CD4-positive, alpha-beta T cell treated with Interleukin-21 for 1 hour (primary cell): ENCODE results near the gene KLHDC7B.
A peak's percentile ranks its signal among the peaks of the same experiment; 100 is the strongest.

Experiments
- DNase-seq: peaks from one replicate; pipeline ENCODE4 v3.0.0-alpha.2; 2020

Gene KLHDC7B

DNA sequence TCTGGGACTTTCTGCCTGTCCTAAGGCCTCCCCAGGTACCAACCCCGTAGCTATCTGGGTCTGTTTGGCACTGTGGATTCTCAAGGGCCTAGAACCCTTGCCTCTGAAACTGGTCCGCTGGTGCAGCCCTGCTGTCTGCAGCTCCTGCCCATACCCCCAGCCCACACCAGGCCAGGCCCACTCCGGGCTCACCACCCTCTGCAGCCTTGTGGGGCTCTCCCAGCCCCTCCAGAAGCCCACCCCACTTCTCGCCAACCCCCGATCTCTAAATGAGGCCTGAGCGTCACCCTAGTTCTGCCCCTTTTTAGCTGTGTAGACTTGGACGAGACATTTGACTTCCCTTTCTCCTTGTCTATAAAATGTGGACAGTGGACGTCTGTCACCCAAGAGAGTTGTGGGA is 4.7 kb downstream of the KLHDC7B start:
- DNase-seq: no peak

GRCh38 chr22:50551160-50551752 is 5.6 kb downstream of the KLHDC7B start:
- no peak for DNase-seq

DNA sequence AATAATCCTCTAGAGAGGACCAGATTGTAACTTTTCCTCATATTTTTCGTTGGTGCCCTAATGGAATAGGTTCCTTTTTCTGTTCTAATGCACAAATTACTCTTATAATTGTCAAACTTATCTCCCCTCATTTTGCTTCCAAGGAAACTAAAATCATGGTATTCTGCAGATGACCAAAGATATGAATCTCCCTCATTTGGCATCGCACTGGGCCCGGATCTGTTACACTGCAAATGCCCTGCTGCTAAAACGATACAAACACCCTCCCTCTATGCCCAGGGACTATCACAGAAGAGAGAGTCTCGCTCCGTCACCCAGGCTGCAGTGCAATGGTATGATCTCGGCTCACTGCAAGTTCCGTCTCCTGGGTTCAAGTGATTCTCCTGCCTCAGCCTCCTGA is 7.6 kb downstream of the KLHDC7B start:
- no peak for DNase-seq

GRCh38 chr22:50556703-50557102 is 11.0 kb downstream of the KLHDC7B start:
- no peak for DNase-seq

DNA sequence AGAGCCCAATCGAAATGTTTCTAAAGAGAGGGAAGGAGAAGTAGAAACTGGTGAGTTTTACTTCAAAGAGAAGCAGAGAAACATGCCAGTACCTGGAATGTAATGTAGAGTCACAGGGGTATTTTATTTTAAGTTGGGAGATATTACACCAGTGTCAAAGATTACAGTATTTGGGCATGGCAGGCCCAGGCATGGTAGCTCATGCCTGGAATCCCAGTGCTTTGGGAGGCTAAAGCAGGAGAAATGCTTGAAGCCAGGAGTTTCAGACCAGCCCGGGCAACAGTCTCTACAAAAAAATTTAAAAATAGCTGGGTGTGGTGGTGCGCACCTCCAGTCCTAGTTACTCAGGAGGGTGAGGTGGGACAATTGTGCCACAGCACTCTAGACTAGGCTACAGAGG is 14.3 kb downstream of the KLHDC7B start:
- no peak for DNase-seq

- no peak for DNase-seq
These were observed 16.0 kb downstream of the KLHDC7B start for GRCh38 chr22:50561401-50562358.

DNA sequence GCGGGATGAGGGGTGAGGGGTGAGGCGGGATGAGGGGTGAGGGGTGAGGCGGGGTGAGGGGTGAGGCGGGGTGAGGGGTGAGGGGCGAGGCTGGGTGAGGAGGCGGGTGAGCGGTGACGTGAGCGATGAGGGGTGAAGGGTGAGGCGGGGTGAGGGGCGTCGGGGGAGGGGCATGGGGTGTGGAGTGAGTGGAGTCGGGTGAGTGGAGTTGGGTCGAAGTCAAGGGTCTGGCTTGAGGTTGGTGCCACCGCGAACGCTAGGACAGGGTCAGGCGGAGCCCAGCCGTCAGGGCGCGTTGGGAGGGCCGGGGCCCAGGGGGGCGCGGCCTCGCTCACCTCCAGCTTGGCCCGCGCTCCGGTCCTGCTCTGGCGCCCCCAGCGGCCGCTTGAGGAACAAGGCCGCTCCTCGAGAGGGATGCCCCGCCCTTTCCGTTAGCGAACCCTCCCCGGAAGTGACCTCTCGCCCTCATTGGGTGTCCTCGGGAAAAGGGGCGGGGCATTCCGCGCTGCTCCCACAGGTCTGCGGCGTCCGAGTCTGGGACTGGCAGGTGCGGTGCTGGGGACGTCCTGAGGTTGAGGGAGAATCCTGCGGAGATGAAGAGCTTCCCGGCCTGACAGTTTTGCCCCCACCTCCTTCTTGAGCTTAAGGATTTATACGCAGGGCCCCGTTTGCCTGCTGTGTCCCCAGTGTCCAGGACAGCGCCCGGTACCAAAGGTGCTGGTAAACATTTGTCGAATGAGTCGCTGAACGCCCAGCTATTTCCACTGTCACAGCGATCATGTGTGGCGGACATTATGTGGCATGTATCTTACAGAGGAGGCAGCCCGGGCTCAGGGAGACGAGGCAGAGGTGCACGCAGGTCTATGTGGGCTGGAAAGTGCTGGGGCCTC is 17.1 kb downstream of the KLHDC7B start, which contains the start of gene SYCE3:
TSS of gene SYCE3 (minus strand) at position 397 of the 890 bp plus-strand sequence. CDS start 6,514 bp downstream, outside the sequence.
- DNase-seq: peak; percentile 97

DNA sequence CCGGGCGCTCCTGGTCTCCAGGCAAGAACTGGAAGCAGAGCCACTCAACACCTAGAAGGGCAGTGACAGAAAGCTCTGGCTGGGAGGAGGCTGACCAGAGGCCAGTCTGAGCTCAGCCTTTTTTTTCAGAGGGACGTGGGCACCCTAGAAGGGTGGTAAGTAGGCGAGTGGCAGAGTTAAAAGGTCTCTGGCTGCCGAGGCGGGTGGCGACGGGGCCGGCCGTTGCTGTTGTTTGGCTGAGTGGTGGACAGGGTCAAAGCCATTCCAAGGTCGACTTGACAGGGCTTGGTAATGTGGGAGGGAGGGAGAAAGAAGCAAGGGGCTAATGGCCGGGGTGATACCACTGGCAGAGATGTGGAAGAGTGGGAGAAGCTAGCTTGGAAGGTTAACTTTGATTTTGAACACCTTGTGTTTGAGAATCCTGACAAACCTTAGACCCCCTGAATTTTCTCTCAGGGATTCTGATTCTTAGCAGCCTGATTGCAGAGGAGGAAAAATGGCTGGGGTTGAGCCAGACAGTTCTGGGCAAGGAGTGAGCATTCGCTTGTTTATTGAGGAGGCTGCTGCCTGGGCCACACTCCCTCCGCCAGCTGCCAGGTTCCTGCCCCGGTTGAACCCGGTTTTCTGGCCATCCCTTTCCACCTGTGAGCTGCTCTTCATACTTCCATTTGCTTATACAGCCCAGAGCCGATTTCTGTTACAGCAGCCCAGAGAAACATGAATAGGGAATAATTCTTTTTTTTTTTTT is 17.9 kb downstream of the KLHDC7B start:
- no peak for DNase-seq

- no peak for DNase-seq
These were observed 18.6 kb downstream of the KLHDC7B start for GRCh38 chr22:50564289-50564688.

GRCh38 chr22:50567721-50568252 is 22.1 kb downstream of the KLHDC7B start:
- no peak for DNase-seq

DNA sequence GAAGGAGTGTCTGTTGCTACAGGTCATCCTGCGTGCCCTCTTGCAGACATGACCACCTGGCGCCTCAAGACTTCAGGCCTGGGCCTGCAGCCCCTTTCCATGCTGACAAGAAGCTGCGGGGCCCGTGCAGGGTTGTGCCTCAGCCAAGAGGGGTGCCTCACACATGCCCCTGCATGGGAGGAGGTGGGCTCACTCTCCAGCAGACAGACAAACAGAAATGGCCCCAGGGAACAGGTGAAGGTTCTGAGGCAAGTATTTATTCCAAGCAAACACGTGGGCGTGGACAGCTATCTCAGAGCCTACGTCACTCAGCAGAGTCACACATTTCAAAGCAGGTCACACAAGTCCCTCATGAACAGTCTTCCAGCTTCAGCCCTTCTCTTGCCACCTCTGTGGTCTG is 22.9 kb downstream of the KLHDC7B start:
- no peak for DNase-seq

GRCh38 chr22:50569041-50569459 is 23.4 kb downstream of the KLHDC7B start:
- no peak for DNase-seq

DNA sequence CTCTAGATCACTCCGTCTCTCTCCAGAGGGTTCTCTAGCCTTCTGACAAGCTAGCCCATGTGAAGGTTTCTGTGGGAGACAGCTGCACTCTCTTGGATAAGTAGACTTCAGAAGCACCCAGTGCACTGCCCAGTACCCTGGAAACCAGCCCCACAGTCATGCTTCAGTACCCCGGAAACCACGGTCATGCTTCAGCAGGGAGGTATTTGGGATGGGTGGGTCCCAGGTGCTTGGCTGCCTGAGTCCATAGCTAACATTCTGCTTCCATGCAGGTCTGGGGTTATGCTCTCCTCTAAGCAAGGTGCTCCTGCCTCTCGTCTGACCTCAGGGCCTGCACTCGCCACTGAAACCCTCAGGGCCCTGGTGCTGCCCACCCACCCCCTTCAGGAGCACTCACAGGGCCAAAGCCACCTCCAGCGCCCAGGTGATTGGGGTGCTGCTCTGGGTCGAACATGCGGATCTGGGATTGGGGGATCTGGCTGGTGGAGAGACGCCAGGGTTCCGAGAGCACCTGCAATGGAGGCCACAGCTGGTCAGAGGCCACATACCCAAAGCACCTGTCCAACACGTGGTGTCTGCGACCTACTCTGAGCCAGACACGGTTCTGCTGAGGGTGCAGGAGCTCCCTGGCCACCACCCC is 24.3 kb downstream of the KLHDC7B start:
- DNase-seq: no peak

DNA sequence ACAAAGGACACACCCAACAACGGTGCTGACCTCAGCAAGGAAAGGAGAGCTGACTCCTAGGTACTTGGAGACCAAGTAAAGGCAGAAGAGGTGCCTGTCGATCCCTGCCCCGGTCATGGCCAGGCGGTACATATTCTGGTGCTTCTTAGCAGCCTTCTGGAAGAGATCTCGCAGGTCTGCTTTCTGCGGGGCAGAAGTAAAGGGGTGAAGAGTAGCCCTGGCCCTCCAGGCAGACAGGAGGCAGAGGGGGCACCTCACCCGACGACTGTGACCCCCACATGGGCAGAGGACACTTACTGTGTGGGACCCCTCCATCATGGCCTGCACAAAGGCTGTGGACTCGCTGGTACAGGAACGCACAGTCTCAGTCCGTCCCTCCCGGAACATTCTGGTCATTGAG is 25.2 kb downstream of the KLHDC7B start:
- DNase-seq: no peak

DNA sequence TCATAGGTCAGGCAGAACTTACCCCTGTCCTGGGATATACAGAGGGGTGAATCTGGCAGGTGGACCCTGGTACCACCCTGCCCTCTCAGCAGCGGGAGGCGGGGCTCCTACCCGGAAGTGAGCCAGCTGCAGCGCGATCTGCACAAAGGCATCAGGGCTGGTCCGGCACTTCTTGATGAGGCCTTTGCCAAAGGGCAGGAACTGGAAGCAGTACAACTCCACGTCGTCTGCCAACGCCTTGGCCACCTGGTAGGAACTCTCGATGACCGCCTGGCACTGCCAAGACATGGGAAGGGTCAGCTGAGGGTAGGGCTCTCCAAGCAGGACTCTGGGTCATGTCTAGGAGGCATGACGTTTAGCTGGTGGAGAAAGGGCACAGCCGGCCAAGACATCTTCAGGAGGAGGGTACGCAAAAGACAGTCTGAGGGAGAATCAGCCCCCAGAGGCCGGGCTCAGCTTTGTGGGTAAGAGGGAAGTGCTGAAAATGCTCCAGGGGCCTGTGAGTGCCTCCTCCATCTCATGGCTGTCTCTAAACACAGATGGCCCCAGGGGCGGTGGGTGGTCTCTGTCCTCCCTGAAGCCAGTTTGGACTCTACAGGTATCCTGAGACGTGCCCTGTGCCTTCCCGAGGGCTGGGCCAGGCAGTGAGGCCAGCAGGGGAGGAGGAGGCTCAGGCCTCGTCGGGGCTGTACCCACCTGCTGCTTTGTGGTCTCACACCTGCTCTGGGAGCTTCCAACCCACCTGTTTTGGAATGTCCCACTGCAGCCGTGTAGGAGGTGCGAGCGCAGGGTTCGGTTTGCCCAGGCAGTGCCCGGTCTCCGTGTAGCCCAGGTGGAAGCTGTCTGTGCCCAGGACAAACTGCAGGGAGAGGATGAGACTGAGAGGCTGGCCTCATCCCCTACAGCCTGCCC is 25.8 kb downstream of the KLHDC7B start:
- no peak for DNase-seq

DNA sequence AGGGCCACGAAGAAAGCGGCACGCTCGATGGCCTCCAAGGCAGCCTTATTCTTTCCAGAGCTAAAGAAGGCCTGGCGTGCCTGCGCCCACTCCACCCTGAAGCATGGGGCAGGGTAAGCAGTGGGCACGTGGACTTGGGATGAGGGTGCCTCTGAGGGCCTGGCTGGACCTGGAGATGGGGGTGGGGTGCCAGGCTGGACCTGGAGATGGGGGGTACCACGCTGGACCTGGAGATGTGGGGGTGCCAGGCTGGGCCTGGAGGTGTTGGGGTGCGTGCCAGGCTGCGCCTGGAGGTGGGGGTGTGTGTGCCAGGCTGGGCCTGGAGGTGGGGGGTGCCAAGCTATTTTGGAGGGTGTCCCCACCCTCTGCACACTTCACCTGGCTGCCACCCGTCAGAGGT is 27.3 kb downstream of the KLHDC7B start:
- no peak for DNase-seq

DNA sequence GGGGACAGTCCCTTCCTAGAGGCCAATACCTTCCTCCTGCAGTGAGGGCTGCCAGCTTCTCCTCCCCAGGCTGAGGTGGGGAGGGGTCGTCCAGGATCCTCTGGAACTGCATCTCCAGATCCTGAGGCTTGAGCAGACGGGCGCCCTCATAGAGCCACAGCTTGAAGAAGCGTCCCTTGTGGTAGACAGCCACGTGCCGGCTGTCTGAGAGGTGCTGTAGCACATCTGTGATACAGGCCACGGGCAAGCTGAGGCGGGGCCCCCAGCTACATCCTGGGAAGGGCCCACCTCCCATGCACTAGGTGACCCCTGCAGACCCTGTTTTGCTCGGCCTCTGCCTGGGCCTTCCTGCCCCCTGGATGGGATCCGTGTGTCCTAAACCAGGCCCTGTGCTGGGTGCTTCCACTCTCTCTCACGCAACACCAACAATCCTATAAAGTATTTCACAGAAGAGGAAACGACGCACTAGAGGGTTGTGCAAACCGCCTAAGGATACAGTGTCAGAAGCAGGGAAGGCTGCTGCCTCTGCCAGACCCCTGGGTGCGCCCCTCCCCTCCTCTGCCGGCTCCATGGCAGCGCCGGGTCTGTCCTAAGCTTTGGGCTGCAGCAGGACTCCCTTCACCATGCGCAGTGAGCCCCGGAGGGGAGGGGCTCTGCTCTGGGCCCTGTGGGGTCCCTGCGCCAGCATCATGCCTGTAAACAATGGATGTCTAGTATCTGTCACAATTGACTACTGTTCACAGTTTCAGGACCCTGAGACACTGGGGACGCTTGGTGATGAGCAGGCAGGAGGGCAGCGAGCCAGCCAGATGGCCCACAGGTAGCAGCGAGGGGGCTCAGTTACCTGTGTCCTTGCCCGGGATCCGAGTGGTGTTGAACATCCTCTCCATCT is 28.0 kb downstream of the KLHDC7B start:
- DNase-seq: no peak

DNA sequence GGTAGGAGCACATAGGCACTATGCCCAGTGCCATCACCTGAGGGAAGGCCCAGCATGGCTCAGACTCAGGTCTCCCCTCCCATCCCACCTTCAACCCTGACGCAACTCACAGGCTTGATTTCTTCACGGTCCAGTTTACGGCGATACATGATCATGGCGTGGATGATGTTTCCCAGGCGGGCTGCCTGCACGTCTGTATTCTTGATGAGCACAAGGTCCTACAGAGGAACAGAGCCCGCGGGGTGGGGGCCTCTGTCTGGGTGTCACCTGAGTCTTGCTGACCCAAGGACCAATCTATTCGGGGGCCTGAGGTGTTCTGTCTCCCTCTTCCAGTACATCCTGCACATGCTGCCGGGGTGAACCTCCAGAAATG is 28.7 kb downstream of the KLHDC7B start:
- no peak for DNase-seq

GRCh38 chr22:50575426-50575941 is 29.8 kb downstream of the KLHDC7B start:
- no peak for DNase-seq
